ENCODE measurements around the gene UBE2U.

Gene UBE2U, protein sequence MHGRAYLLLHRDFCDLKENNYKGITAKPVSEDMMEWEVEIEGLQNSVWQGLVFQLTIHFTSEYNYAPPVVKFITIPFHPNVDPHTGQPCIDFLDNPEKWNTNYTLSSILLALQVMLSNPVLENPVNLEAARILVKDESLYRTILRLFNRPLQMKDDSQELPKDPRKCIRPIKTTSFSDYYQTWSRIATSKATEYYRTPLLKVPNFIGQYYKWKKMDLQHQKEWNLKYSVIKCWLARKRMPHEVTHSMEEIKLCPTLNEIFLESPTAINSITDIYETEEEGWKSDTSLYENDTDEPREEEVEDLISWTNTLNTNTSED

GRCh38 chr1:64203420-64203819, at the start of gene UBE2U:
Gene UBE2U, plus strand, starts transcription at chr1:64203623. Its CDS starts 428 bp downstream, at chr1:64204051.
- no peak for DNase-seq

DNA sequence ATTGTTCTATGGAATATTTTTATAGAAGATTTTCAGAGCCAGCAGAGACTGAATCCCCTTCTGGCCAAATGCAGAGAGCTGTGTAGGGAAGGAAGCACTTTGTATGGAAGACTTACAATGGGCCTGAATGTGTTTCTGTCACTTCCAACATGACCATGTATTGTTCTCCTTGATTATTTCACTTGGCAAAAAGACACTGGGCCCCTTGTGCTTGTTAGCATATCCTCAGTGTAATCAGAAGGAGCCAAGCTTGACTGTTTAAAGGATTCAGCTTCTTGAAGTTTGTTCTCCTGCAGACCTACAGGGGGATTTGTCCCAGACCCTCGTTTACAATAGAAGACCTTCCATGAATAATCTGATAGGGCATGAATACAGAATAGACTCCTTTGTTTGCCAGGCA, 48.1 kb upstream of the UBE2U start:
- DNase-seq, result no peak

DNA sequence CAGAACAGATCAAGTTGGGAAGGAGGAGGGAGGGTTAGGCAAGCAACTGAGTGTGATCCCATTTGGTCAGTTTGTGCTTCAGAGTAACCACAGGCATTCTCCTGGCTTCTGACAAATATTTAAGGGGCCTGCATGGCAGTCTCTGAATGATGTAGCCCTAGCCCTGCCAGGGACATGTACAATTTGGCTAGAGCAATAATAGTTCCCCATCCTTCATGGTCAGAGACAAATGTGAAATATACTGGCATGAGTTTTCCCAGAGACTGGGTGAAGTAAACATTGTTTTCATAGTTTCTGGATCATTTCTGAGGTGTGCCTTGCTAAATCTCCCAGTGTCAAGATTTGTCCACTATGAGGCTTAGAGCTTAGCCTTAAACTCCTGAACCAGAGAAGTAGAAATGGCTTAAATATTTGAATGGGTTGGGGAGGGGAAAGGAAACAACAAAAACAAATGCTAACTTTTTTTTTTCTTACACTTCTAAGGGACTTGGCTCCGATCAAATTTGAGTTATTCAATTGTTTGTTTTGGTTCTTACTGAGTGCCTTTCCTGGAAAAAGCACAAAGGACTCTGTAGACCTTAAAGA, 42.0 kb upstream of the UBE2U start:
- DNase-seq, result no peak

DNA sequence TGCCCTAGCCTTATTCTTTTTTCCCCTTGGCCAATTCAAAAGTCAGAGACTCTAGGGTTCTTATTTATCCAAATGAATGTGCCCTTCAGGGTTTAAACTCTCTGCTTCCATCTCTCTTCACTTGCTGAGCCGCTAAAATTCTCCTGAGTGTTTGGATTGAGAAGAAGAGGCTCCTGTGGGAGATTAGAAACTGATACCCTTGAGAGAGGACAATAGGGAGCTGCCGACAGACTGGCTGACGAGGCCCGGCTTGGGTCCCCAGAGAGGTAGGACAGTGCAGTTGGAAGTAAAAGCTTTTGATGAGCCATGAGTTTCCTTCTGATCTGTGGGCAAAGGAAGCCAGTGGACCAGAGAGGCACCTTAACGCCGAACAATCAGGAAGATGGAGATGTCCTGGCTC, 41.3 kb upstream of the UBE2U start:
- no peak for DNase-seq

GRCh38 chr1:64162804-64163203, 40.6 kb upstream of the UBE2U start:
- DNase-seq, result no peak

- DNase-seq, result no peak
Measured at GRCh38 chr1:64163431-64163830, 40.0 kb upstream of the UBE2U start.

DNA sequence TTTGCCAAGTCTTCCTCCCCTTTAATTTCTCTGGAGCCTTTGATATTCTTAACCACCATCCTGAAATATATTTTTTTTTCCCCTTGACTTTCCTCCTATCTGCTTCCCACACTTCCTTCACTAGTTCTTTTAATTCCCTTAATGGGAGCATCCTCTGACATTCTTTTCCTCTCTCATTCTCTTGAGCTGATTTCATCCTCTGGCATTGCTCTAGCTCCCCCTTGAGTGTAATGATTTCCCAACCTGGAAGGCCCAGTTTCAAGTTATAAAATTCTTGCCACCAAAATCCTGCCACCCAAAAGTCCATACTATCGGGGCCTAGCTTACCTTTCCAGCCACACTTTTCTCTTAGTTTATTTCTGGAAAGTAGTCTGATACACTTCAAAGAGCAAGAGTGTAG, 39.5 kb upstream of the UBE2U start:
- no peak for DNase-seq

- no peak for DNase-seq
Measured at GRCh38 chr1:64166629-64167028, 36.8 kb upstream of the UBE2U start.

- DNase-seq, result no peak
Measured at GRCh38 chr1:64167176-64167575, 36.2 kb upstream of the UBE2U start.

DNA sequence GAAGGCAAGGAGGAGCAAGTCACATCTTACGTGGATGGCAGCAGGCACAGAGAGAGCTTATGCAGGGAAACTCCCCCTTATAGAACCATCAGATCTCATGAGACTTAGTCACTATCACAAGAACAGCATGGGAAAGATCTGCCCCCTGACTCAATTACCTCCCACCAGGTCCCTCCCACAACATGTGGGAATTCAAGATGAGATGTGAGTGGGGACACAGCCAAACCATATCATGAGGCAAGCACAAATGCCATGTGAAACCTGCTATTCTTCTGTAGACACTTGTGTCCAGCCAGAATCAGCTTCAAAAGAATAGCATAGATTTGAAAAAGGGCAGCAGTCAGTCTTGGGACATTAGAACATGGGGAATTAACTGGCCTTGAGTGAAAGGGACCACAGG, 32.2 kb upstream of the UBE2U start:
- DNase-seq, result no peak

DNA sequence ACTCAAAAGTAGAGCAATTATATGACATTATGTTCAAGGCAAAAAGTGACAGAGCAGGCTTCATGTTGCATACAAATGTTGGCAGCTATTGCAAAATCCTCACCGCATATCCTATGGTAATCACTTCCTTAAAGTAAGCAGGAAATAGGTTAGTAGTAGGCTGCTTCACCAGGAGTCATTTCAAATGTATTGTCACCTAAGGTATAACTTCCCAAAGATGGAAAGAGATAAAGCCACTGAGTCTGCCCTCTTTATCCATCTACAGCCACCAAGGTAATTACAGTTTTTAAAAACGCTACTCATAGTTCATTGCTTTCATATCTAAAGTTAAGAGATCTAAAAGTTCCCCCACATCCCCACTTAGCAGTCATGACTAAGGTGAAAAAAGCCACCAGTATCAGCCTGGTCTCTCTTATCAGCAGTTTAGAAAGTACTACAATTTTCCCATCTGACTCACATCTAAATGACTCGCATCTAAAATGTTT, 31.6 kb upstream of the UBE2U start:
- DNase-seq, result peak in 1 of 2 experiments; percentile 58

- DNase-seq, result peak; percentile 62 to 91
Measured at GRCh38 chr1:64172458-64172983, 30.9 kb upstream of the UBE2U start.

DNA sequence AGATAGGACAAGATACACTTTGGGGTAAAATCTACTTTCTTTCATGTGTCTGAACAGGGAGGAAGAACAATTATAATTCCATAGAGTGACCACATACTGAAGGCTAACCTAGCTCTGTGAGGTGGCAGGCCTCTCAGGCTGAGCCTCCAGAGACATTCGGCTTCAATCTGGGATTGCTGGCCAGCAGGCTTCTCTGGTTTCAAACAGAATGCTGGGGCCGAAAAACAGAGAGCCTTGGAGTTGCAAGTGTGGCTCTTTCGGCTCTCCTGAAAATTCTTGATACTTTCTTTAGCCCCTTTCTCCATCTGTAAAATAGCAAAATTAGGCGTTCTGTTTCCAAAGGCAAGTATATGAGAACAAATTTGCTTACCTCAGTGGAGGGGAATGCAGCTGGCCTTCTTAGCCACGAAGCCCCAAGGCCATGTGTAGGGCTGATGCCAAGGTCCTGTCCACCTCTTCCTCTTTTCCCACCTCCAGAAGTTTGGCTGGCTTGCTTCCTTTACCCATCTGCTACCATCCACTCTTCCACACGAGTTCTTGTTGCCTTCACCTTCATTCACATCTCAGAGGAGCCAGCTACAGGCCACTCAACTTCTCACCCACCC, 30.0 kb upstream of the UBE2U start:
- DNase-seq, result no peak

DNA sequence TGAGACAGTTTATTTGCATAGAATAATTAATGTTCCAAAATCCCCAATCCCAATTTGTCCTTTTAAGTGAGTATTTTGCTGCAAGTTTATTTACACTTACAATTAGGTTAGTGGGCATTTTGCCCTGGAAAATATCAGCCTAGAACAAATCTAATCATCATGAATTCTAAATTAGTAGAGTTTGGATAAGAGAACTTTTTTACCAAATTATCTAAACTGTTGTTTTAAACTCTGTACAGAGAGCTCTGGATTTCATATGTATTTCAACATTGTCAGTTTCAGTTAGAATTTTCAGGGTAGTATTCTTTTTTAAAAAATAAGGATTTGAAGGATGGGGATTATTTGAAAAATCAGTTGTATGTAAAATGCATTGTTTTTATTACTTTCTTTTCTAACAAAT, 27.8 kb upstream of the UBE2U start:
- DNase-seq, result no peak

DNA sequence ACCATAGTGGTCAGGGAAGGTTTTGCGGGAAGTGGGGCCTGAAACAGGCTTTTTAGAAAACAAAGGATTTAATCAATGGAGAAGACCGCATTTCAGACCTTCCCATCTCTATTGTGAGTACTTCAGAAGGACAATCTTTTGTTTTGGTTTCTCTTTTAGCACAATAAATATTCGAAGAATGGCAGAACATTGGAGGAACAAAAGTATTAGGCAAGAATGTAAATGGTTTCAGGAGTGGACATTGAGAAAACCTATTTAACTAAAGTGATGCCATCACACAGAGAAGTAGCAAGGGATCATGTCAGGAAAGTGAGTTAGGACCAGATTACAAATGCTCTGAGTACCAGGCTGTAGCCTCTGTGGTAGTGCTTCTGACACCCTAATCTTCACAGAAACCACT, 26.8 kb upstream of the UBE2U start:
- no peak for DNase-seq

- DNase-seq, result no peak
Measured at GRCh38 chr1:64179588-64179987, 23.8 kb upstream of the UBE2U start.

- DNase-seq, result no peak
Measured at GRCh38 chr1:64182207-64182606, 21.2 kb upstream of the UBE2U start.

DNA sequence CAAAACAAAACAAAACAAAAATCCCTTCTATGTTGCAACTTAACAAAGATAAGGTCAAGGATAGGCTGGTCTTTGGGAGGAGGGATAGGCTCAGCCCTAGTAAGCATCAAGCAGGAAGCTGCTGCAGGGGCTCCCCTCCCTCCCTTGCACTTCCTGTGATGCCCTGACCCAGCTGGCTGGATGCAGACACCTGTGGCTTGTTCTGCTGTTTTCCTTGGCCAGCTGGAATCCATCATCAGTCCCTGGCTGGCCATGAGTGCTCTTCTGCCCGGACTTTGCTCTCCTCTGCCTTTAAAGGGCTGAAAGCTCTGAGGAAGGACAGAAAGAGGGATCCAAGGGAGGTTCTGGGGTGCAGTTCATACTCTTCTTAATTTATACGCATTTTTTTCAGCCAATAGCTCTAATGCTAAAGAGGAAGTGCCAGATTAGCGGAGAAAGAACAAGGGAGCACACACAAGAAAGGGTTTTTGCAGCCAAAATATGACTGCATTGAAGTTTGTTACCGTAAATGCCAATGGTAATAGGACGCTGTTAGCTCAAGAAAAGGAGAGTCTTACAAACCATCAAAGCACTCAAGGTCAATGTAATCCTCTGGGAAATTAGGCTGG, 19.9 kb upstream of the UBE2U start:
- peak in 1 of 2 experiments; percentile 46 for DNase-seq

DNA sequence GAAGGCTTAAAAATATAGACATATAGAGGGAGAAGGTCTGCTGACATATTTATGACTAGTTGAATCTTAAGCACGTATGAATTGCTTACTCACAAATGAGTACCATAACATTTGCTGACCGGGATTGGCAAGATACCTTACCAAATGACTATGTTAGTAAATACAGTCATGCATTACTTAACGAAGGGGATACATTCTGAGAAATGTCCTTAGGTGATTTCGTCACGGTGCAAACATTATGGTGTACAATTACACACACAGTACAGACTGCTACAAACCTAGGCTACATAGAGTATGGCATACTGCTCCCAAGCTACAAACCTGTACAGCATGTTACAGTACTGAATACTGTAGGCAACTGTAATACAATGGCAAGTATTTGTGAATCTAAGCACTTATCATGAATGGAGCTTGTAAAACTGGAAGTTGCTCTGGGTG, 19.4 kb upstream of the UBE2U start:
- no peak for DNase-seq

- no peak for DNase-seq
Measured at GRCh38 chr1:64186138-64186897, 17.1 kb upstream of the UBE2U start.

DNA sequence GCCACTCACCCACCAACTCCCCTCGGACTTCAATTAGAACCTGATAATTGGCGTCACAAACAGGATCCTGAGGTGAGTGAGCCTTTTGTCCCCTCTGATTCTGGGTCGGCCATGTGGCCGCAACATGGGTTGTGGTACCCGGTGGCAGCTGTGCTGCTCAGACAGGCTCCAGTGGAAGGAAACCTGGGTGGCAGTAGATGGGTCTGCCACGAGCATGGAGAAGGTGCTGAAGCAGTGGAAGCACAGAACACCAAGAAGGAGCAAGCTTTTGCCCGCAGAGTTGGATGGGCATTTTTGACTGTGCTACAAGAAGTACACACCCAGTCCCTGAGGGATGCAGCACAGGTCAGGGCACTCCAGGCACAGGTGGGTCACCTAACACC, 16.5 kb upstream of the UBE2U start:
- DNase-seq, result no peak

GRCh38 chr1:64187646-64188045, 15.8 kb upstream of the UBE2U start:
- DNase-seq, result no peak

- DNase-seq, result no peak
Measured at GRCh38 chr1:64192290-64192689, 11.1 kb upstream of the UBE2U start.
